Measurements from ENCODE around the gene NHEJ1. TPM values are rescaled to one million over a fixed set of nuclear protein-coding genes. Genes with fewer than 3 reads are reported as not detected.

NHEJ1 gene
- total and polyA plus RNA-seq, 4 donors: 6.1 to 13.5 (median 9.9) TPM

- no peak for TF ChIP-seq YY1 (IDR thresholded peaks at IDR 0.05)
- TF ChIP-seq EGR1 (IDR thresholded peaks at IDR 0.05; ENCODE audit: low read depth in 2 of 2): no peak
- no peak for TF ChIP-seq SP1 (IDR thresholded peaks at IDR 0.05)
- TF ChIP-seq GABPA (IDR thresholded peaks at IDR 0.05 in 1 of 2, conservative IDR thresholded peaks at IDR 0.05 in 1 of 2): no peak
- no peak for TF ChIP-seq FOXA1 (IDR thresholded peaks at IDR 0.05)
- H3K27me3 ChIP-seq (ENCODE audit: control insufficient read depth in 4 of 4, insufficient read depth in 4 of 4, low read length in 3 of 4): no peaks in the 10 kb centered on the region
- no peaks in the 10 kb centered on the region for H3K9me3 ChIP-seq (ENCODE audit: control insufficient read depth in 4 of 4, low read length in 3 of 4)
- H3K4me1 ChIP-seq (ENCODE audit: control insufficient read depth in 4 of 4, insufficient read depth in 4 of 4, low read length in 3 of 4): peaks cover 4 to 17% (median 11%) of the 10 kb centered on the region in 4 donors
- no peaks in the 10 kb centered on the region for H3K36me3 ChIP-seq (ENCODE audit: control insufficient read depth in 4 of 4, insufficient read depth in 3 of 4, low read depth in 1 of 4, low read length in 3 of 4)
- 93% methylated on average over 10 of the region's 10 CpGs for WGBS
- DNase-seq (ENCODE audit: low spot score): no peak
- no peak overlapping the region for H3K9ac ChIP-seq (ENCODE audit: low read depth in 1 of 2, low read length in 2 of 2)
- no peak overlapping the region for H3K27ac ChIP-seq (ENCODE audit: low read depth in 1 of 2, low read length in 2 of 2)
- no peak overlapping the region for H3K4me3 ChIP-seq (ENCODE audit: low read depth in 1 of 3, low read length in 3 of 3)
Observed at GRCh38 chr2:219165058-219165911, 4.7 kb upstream of the NHEJ1 start.

GRCh38 chr2:219163156-219163555 is 2.5 kb upstream of the NHEJ1 start:
- 94% methylated on average over 6 of the region's 6 CpGs for WGBS
- H3K27ac ChIP-seq (ENCODE audit: low read depth in 1 of 2, low read length in 2 of 2): no peak overlapping the region
- no peaks in the 10 kb centered on the region for H3K27me3 ChIP-seq (ENCODE audit: control insufficient read depth in 4 of 4, insufficient read depth in 4 of 4, low read length in 3 of 4)
- no peaks in the 10 kb centered on the region for H3K36me3 ChIP-seq (ENCODE audit: control insufficient read depth in 4 of 4, insufficient read depth in 3 of 4, low read depth in 1 of 4, low read length in 3 of 4)
- TF ChIP-seq TAF1 (conservative IDR thresholded peaks at IDR 0.05): no peak
- TF ChIP-seq, protein P1, sequence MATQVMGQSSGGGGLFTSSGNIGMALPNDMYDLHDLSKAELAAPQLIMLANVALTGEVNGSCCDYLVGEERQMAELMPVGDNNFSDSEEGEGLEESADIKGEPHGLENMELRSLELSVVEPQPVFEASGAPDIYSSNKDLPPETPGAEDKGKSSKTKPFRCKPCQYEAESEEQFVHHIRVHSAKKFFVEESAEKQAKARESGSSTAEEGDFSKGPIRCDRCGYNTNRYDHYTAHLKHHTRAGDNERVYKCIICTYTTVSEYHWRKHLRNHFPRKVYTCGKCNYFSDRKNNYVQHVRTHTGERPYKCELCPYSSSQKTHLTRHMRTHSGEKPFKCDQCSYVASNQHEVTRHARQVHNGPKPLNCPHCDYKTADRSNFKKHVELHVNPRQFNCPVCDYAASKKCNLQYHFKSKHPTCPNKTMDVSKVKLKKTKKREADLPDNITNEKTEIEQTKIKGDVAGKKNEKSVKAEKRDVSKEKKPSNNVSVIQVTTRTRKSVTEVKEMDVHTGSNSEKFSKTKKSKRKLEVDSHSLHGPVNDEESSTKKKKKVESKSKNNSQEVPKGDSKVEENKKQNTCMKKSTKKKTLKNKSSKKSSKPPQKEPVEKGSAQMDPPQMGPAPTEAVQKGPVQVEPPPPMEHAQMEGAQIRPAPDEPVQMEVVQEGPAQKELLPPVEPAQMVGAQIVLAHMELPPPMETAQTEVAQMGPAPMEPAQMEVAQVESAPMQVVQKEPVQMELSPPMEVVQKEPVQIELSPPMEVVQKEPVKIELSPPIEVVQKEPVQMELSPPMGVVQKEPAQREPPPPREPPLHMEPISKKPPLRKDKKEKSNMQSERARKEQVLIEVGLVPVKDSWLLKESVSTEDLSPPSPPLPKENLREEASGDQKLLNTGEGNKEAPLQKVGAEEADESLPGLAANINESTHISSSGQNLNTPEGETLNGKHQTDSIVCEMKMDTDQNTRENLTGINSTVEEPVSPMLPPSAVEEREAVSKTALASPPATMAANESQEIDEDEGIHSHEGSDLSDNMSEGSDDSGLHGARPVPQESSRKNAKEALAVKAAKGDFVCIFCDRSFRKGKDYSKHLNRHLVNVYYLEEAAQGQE (IDR thresholded peaks at IDR 0.05): no peak
- no peak for TF ChIP-seq MAX (IDR thresholded peaks at IDR 0.05)
- H3K4me1 ChIP-seq (ENCODE audit: control insufficient read depth in 4 of 4, insufficient read depth in 4 of 4, low read length in 3 of 4): peaks cover 2 to 15% (median 12%) of the 10 kb centered on the region in 4 donors
- H3K4me3 ChIP-seq (ENCODE audit: low read depth in 1 of 3, low read length in 3 of 3): no peak overlapping the region
- no peak overlapping the region for H3K9ac ChIP-seq (ENCODE audit: low read depth in 1 of 2, low read length in 2 of 2)
- DNase-seq (ENCODE audit: low spot score): no peak
- no peaks in the 10 kb centered on the region for H3K9me3 ChIP-seq (ENCODE audit: control insufficient read depth in 4 of 4, low read length in 3 of 4)

DNA sequence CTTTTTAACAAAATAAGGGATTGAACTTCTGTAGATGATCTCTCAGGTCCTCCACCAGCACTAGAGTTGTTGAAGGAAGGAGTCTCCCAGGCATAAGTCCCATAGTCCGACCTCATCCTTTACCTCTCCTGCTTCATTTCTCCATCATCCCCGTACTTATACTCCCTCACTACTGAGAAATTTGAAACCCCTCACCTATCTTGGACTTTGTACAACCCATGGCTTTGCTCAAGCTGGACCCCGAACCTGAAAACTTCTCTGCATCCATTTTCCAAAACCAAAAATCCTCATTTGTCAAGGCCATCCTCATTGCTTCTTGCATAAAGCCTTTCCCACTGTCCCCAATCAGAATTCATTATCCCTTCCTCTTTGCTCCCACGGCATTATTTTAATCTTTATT is 482 bp upstream of the NHEJ1 start:
- 68% methylated on average over 4 of the region's 4 CpGs for WGBS
- TF ChIP-seq HNF4A (conservative IDR thresholded peaks at IDR 0.05): no peak
- no peak for TF ChIP-seq HNF4G (IDR thresholded peaks at IDR 0.05)
- no peak for TF ChIP-seq NR2F2 (IDR thresholded peaks at IDR 0.05)
- TF ChIP-seq FOXA1 (IDR thresholded peaks at IDR 0.05): no peak
- no peak for TF ChIP-seq CTCF (IDR thresholded peaks at IDR 0.05; ENCODE audit: low read depth, low read length, missing input control)
- no peak for TF ChIP-seq GABPA (IDR thresholded peaks at IDR 0.05 in 1 of 2, conservative IDR thresholded peaks at IDR 0.05 in 1 of 2)
- Histone ChIP-seq H3K4me1 (ENCODE audit: control insufficient read depth in 4 of 4, insufficient read depth in 4 of 4, low read length in 3 of 4) (peaks cover 2 to 15% (median 12%) of the 10 kb centered on the region in 4 donors), H3K4me3 (ENCODE audit: low read depth in 1 of 3, low read length in 3 of 3) (peak overlapping the region; percentile 67 to 85 (median 75)), H3K9ac (ENCODE audit: low read depth in 1 of 2, low read length in 2 of 2) (peak overlapping the region in 1 of 2 donors; percentile 60), H3K27me3 (ENCODE audit: control insufficient read depth in 4 of 4, insufficient read depth in 4 of 4, low read length in 3 of 4) (no peaks in the 10 kb centered on the region), H3K27ac (ENCODE audit: low read depth in 1 of 2, low read length in 2 of 2) (peak overlapping the region; percentile 92 to 97), H3K36me3 (ENCODE audit: control insufficient read depth in 4 of 4, insufficient read depth in 3 of 4, low read depth in 1 of 4, low read length in 3 of 4) (peaks cover 0 to 15% (median 11%) of the 10 kb centered on the region in 4 donors), H3K9me3 (ENCODE audit: control insufficient read depth in 4 of 4, low read length in 3 of 4) (no peaks in the 10 kb centered on the region)
- no peak for DNase-seq (ENCODE audit: low spot score)
